GM18517 (cell line): ENCODE measurements around the gene GPT2.
A peak's percentile ranks its signal among the peaks of the same experiment; 100 is the strongest.

Experiments
- ATAC-seq: cut with Tn5 transposase; IDR thresholded peaks from one replicate; pipeline ENCODE4 v1.9.1; 2021; ENCODE audit warnings: mild to moderate bottlenecking, moderate library complexity; ENCODE audit not compliant: unreplicated experiment

The GPT2 gene

DNA sequence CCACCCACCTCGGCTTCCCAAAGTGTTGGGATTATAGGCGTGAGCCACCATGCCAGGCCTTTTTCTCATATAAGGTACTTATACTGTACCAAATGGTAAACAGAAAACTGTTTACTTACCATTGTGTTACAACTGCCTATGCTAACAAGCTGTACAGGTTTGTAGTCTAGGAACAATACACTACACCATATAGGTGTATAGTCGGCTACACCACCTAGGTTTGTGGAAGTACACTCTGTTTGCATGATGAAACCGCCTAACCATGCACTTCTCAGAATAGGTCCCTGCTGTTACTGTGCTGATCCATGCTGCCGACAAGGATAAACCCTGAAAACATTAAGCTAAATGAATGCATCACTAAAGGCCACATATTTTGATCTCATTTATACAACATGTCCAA lies 70.4 kb downstream of the GPT2 start:
- ATAC-seq = no peak

DNA sequence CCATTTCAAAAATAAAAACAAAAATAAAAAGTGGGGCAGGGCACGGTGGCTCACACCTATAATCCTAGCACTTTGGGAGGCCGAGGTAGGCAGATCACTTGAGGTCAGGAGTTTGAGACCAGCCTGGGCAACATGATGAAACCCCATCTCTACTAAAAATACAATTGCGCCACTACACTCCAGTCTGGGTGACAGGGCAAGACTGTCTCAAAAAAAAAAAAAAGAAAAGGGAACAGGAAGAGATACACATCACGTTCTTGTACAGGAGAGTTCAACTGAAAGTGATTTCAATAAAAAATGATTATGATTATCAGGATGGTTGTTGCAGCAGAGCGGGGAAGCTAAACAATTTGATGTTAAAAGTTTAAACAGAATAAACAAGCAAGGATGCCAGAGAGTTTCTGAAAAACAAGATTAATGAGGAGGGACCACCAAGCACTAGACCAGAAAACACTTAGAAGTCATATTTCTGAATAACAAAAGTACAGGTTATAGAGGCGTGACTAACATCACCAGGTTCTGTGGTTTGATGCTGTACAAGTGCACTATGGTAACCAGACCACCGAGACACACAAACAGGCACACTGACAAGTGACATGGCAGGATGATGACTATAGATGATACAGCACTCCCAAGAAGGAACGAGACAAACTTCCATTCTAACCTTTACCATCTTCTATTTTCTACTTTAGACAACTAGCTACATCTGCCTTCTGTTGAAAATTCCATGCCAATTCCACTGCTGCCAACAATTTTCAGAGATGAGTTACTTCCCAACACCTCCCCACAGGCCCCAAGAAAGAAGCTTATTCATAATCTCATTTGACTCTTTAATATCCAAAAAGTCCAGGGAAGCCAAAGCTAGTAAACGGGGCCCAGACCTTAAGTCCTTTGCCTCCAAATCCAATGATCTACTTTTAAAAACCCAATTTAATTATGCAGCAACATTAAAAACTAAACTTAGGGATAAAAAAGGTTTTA lies 77.5 kb downstream of the GPT2 start:
- ATAC-seq = no peak

DNA sequence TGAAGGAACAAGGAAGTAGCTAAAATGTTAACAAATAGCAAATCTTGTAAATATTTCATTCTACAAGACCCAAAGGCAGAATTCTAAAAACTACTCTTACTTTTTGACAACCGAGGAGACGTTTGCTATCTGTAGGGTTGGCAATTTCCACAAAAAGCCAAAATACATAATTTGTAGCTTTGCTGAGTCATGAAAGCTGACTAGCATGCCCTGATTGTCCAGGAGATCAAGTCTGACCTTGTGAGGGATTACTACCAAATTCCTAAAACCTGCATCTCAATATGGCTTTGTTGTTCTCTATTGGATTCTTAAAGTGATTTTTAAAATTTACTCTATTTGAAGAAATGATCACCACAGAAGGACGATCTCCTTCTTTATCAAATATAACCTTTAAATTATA lies 78.5 kb downstream of the GPT2 start:
- no peak for ATAC-seq

DNA sequence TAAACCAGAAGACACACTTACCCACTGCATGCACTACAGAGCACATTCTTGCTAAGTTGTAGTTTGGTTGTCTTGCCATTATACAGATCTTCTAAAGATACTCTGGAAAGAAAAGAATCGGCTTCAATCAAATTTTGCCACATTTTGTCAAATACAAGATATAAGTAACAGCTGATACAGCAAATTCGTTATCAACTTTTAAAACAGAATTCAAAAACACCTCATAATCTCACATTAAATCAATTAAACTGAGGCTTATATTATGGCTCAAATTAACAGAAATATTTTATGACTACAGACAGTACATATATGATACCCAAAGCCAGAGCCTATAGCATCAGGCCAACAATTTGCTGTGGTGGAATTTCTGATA lies 83.9 kb downstream of the GPT2 start:
- no peak for ATAC-seq

DNA sequence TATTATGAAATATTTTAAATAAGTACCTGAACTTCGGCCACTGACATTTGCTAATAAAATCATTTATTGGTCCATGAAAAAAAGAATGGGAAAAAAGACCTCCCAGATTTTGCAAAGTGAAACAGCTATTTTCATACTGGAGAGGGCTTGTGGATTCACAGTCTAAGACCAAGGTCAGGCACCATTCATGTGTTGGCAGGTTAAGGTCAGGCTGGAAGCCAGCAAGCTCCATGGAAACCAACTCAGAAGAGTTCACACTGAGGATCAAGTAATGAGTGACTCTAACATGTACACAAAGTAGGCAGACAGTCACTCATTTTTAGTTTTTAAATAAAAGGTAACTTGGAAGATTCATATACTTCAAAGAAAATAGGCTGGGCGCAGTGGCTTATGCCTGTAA lies 85.9 kb downstream of the GPT2 start:
- no peak for ATAC-seq

DNA sequence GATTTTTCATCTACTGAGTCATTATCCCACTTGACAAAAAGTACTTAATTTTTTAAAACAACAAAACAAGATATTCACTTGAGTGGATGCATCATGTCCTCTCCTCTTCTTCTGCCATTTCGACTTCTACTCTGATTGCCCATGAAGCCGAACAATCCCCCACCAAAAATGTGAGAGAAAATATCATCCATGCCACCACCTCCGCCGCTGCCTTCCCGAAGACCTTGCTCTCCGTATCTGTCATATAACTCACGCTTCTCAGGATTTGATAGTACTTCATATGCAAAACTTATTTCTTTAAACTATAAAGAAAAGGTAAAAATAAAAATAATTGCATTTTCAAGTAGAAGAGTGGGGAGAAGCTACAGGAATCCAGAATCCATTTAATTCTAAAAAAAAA lies 87.1 kb downstream of the GPT2 start:
- ATAC-seq = no peak

DNA sequence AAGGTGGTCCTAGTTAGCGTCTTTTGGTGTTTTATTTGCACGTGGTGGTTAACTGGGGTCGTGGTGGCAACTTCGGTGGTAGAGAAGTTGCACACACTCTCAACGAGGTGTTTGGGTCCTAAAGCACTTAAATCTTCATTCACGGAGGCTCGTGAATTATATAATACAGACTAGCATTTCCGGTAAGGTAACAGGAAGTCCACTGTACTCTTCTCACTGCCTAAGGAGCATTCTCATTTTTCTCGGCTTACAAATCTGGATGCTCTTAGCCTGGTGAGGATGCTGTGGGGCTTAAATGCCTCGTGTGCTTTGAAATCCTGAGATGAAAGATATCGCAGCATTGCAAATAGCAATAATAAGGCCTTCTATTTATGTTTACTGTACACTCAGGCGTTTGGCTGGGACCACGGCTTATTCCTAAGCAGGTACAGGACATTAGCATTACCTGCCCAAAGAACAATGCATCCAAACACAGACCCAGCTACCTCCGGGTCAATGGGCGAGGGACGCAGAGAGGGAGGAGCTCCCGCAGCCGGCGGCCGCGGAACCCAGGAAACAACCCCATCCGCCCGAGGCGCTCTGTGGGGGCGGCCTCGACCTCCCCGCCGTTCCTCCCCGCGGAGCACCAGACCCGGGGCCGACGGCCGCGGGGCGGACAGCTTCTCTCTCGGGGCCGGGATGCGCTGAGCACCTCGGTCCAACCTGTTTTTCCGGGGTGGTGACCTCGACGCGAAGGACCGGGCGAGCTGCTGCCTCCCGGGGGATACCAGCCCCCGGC lies 88.5 kb downstream of the GPT2 start:
- peak; percentile 35 for ATAC-seq

DNA sequence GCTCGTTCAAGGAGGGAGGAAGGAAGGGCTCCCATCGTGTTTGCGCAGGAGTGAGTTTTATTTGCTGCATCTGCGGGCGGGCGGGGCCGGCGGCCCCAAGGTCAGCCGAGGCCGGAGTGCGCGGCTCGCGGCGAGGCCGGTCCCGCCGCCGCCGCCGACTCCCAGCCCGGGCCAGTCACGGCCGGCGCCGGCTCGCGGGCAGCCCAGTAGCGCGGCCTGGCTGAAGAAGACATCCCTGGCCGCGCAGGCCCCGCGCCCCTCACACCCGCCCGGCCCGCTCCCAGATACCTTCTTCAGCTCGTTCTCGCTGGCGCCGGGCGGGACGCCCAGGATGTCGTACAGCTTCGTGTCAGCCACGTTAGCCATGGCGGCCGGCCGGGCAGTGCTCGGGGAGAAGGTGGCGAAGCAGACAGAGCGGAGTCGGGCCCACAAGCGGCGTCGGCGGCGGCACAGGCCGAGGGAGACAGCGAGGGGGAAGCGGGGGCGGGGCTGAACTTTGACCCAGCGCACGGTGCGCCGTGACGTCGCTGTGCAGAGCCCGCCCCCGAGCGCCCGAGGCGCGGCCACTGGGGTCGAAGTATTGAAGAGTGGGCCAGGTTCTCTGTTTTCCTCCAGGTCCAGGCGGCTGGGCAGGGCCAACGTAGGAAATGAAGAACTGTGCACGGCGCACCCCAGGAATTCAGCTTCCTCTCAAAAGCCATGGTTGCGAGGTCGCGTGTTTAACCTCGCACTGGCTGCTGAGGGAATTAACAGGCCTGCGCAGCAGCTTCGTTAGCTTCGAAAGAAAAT lies 89.2 kb downstream of the GPT2 start, which contains the start of gene DNAJA2:
Gene DNAJA2 (minus strand): TSS at position 468 of the 789 bp plus-strand sequence. CDS start 102 bp downstream, at position 366.
- ATAC-seq = peak; percentile 65

DNA sequence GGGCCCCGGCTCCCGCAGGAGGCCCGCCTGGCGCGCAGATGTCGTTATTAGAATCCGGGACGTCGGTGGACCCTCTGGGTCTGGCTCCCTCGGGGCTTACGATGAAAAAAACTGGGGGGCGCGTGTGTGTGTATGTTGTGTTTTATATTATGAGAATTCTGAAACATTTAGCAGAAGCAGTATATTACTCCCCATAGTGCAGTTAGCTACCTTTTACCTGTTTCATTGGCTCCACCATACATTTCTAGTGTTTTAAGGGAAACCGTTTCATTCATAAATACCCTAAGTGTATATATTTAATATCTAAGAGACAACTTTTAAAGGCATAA lies 89.8 kb downstream of the GPT2 start:
- ATAC-seq = no peak

DNA sequence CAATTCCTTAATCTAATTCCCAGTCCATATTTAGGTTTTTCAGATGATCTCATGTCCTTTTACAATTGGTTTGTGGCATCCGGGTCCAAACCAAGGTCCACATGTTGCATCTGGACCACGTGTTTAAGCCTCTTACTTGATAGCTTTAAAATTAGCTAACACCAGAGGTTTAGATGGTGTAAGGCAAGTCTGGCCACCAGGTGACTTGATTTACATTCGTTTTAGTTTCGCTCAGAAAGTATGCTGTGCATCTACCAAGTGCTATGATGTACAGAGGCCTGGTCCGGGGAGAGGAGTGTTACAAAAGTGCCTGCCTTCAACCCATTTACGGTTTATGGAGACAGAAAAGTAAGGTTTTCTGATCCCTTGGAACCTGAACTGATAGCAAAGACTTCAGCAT lies 90.2 kb downstream of the GPT2 start:
- no peak for ATAC-seq

DNA sequence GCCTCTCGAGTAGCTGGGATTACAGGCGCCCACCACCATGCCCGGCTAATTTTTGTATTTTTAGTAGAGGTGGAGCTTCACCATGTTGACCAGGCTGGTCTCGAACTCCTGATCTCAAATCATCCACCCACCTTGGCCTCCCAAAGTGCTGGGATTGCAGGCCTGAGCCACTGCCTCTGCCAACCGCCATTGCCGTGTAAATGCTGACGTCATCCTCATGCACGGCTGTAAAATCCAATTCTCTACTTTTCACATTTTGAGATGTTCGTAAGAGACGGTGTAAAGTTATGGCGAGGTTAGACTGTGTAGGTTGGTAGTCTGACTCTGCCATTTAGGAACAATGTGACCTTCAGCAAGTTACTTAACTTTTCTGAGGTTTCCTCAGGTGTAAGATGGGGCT lies 91.0 kb downstream of the GPT2 start:
- no peak for ATAC-seq

DNA sequence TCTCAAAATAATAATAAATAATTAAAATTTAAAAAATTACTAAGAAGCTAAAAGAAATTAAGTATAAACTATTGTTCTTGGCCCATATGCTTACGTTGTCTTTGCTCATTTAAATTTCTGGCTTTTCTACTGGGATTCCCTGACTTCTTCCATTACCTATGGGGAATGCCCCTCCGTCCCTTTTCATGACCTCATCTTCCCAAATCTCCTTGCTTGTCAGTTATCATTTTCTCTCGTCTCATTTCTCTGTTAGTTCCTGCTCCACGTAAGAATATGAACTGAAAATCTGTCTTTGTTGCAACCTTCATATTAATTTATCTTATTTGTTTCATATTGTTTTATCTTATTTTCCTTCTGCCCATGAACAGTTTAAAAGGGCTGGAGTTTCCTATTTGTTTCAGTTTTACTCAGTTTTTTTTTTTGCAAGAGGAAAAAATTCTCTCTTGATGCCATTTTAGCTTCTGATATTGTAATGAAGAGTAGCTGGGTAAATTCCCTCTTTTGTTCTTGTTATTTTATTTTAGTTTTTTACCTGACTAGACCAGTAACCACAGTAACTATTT lies 91.8 kb downstream of the GPT2 start:
- ATAC-seq = no peak

DNA sequence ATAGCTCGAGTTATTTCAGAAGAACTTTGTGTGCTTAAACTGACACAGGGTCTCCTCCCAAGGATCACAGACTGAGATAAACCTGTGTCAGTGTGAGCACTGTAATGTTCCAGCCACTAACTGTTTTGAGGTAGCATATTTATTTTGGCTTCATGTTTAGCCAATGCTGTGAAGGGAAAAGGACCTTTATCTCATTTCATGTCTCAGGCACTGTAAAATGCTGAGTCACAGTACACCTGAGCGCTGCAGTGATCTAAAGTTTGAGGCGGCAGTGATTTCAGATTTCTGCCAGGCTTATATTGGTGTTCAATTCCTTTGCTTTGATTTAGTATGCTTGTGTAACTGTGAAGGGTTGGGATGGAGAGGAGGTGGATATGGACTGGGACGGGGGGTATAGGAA lies 92.4 kb downstream of the GPT2 start:
- no peak for ATAC-seq
